ENCODE results near the gene C16orf96.

Gene C16orf96

GRCh38 chr16:4601864-4602186 is 45.7 kb downstream of the C16orf96 start:
- Histone ChIP-seq H3K27ac (ENCODE audit: low read length) (no peak overlapping the region), H3K4me1 (ENCODE audit: low read length) (no peaks in the 10 kb centered on the region), H2AFZ (ENCODE audit: low read depth, low read length) (no peak overlapping the region), H3K27me3 (ENCODE audit: low read depth, low read length) (peaks cover 16% of the 10 kb centered on the region; the same call in 1 of the 2 replicates), H3K36me3 (replicated peaks; ENCODE audit: low read depth, low read length) (no peaks in the 10 kb centered on the region), H3K79me2 (ENCODE audit: low read length) (no peaks in the 10 kb centered on the region), H3K9me3 (ENCODE audit: insufficient read depth, low read length) (no peaks in the 10 kb centered on the region), H3K4me3 (ENCODE audit: low read length) (no peak overlapping the region), H3K9ac (ENCODE audit: low read length) (no peak overlapping the region), H4K20me1 (ENCODE audit: insufficient read depth, low read length) (no peaks in the 10 kb centered on the region), H3K4me2 (ENCODE audit: low read length) (no peak overlapping the region)
- no peak for TF ChIP-seq CTCF (IDR thresholded peaks at IDR 0.05; ENCODE audit: low read depth, low read length)
- no peak for TF ChIP-seq EZH2phosphoT487 (IDR thresholded peaks at IDR 0.05; ENCODE audit: low read depth)

GRCh38 chr16:4602331-4602730 is 46.2 kb downstream of the C16orf96 start:
- Histone ChIP-seq H4K20me1 (ENCODE audit: insufficient read depth, low read length) (no peaks in the 10 kb centered on the region), H3K9me3 (ENCODE audit: insufficient read depth, low read length) (no peaks in the 10 kb centered on the region), H3K79me2 (ENCODE audit: low read length) (no peaks in the 10 kb centered on the region), H3K27ac (ENCODE audit: low read length) (no peak overlapping the region), H3K27me3 (ENCODE audit: low read depth, low read length) (peaks cover 16% of the 10 kb centered on the region; the same call in 1 of the 2 replicates), H2AFZ (ENCODE audit: low read depth, low read length) (no peak overlapping the region), H3K4me2 (ENCODE audit: low read length) (no peak overlapping the region), H3K4me1 (ENCODE audit: low read length) (no peaks in the 10 kb centered on the region), H3K36me3 (replicated peaks; ENCODE audit: low read depth, low read length) (no peaks in the 10 kb centered on the region), H3K4me3 (ENCODE audit: low read length) (no peak overlapping the region), H3K9ac (ENCODE audit: low read length) (no peak overlapping the region)
- no peak for TF ChIP-seq EZH2phosphoT487 (IDR thresholded peaks at IDR 0.05; ENCODE audit: low read depth)

DNA sequence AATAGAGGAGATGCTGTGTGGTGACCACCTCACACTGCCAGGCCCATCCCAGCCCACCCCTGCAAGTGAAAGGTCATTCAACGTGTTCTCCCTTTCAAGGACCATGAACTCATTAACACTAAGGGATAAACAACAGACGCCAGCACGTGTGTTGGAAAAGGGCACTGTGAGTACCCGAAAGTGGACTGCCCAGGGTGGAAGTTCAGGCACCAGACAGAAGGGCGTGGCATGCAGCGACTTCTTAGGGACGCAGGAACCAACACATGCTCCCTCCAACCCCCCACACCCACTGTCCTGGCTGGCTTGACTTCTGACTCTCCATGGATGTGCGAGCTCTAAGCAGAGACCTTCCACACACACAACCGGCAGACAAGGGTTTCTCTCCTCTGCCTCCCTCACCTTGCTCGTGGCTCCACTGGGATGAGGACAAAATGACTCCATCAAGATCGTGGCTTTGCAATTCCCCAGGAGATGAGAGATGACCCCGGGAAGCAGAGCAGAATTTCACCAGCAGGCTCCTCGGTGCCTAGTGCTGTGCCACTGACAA is 47.6 kb downstream of the C16orf96 start:
- H3K79me2 ChIP-seq (ENCODE audit: low read length): no peaks in the 10 kb centered on the region
- peaks cover 11% of the 10 kb centered on the region; the same call in 1 of the 2 replicates for H3K27me3 ChIP-seq (ENCODE audit: low read depth, low read length)
- H3K27ac ChIP-seq (ENCODE audit: low read length): no peak overlapping the region
- H3K4me2 ChIP-seq (ENCODE audit: low read length): no peak overlapping the region
- no peak overlapping the region for H3K9ac ChIP-seq (ENCODE audit: low read length)
- H2AFZ ChIP-seq (ENCODE audit: low read depth, low read length): no peak overlapping the region
- H3K36me3 ChIP-seq (replicated peaks; ENCODE audit: low read depth, low read length): peaks cover 2% of the 10 kb centered on the region
- H3K4me3 ChIP-seq (ENCODE audit: low read length): no peak overlapping the region
- H4K20me1 ChIP-seq (ENCODE audit: insufficient read depth, low read length): no peaks in the 10 kb centered on the region
- H3K9me3 ChIP-seq (ENCODE audit: insufficient read depth, low read length): no peaks in the 10 kb centered on the region
- TF ChIP-seq EZH2phosphoT487 (IDR thresholded peaks at IDR 0.05; ENCODE audit: low read depth): no peak
- TF ChIP-seq CTCF (IDR thresholded peaks at IDR 0.05; ENCODE audit: low read depth, low read length): no peak
- no peaks in the 10 kb centered on the region for H3K4me1 ChIP-seq (ENCODE audit: low read length)

DNA sequence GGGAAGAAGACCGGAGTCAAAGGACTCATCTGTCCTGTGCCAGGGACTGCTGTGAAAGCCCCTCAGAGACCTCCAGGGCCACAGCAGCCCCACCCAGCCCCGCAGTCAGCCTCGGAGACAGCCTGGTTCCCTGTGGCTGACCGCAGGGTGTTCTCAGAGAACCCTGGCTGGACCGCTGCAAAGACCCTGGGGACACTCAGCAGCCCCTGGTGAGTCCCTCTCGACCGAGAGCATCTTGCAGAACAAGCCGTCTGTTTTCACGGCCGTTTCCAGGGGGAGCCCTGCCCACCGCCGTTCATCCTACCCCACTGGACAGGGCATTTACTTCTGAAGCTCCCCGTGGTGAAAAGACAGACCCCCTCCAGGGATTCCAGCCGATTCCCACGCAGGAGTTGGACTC is 48.3 kb downstream of the C16orf96 start:
- Histone ChIP-seq H3K4me3 (ENCODE audit: low read length) (no peak overlapping the region), H3K4me2 (ENCODE audit: low read length) (no peak overlapping the region), H3K4me1 (ENCODE audit: low read length) (no peaks in the 10 kb centered on the region), H3K9ac (ENCODE audit: low read length) (no peak overlapping the region), H3K27ac (ENCODE audit: low read length) (no peak overlapping the region), H3K36me3 (replicated peaks; ENCODE audit: low read depth, low read length) (peaks cover 2% of the 10 kb centered on the region), H3K79me2 (ENCODE audit: low read length) (no peaks in the 10 kb centered on the region), H4K20me1 (ENCODE audit: insufficient read depth, low read length) (no peaks in the 10 kb centered on the region), H2AFZ (ENCODE audit: low read depth, low read length) (no peak overlapping the region), H3K9me3 (ENCODE audit: insufficient read depth, low read length) (no peaks in the 10 kb centered on the region), H3K27me3 (ENCODE audit: low read depth, low read length) (peaks cover 9% of the 10 kb centered on the region; the same call in 1 of the 2 replicates)
- TF ChIP-seq CTCF (IDR thresholded peaks at IDR 0.05; ENCODE audit: low read depth, low read length) (no peak), EZH2phosphoT487 (IDR thresholded peaks at IDR 0.05; ENCODE audit: low read depth) (no peak)
